Astrocyte of the cerebellum (primary cell): ENCODE measurements around the gene LIN7A.
"Not testable (repeated sequence)": the region's sequence is repeated elsewhere in the genome, so short reads cannot be mapped to it uniquely, and the experiment has no call there.

Source experiments
- DNase-seq: peaks from one replicate; pipeline ENCODE4 v3.0.0-alpha.2; 2011; ENCODE audit warnings: low read depth
- H3K4me3 ChIP-seq: 2 replicates; pipeline ENCODE4 v1.5.1; 2011; ENCODE audit warnings: mild to moderate bottlenecking, low read depth, low read length, moderate library complexity
- in situ Hi-C: cut with HindIII; loops from 2 replicates; pipeline ENCODE4 v1.10.0; 2017; ENCODE audit warnings: low sequenced_read_pairs
- TF ChIP-seq, protein P1 (sequence below): IDR thresholded peaks from 2 replicates; pipeline ENCODE4 v1.5.1; 2012; ENCODE audit warnings: low read length, low read depth, moderate library complexity, mild to moderate bottlenecking; ENCODE audit errors: missing control alignments

Gene LIN7A

DNA sequence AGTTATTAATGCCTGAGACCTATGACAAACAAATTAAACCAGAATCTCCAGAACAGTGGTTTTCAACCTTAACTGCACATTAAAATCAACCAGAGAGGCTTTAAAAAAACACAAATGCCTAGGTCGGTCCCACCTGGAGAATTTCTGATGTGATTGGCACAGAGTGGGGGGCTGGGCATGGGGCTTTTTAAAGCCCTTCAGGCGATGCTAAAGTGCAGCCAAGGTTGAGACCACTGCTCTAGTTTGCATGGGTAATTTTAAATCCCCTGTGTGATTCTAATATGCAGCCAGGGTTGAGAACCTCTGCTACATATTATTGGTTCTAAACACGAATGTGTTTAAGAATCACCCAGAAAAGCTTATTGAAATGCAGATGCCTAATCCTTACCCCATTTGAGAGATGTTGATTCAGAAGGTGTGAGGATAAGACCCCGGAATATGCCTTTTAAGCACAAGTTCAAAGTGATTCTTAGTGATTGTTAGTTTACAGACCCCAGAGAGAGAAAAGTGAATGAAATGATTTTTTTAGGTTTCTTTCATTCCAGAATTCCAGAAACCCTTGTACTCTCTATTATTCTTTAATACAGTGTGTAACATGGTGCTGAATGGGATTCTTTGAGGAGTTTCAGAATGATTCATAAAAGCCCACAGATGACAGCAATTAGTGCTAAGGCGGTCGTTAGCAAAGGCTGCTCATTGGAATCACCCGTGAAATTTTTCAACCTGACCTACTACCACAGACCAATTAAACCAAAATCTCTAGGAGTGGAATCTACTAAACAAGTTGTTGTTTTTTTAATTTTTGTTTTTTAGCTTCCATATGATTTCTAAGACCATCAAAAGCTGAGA, 44.9 kb downstream of the LIN7A start:
- peak; percentile 68 for DNase-seq
- TF ChIP-seq, protein P1, sequence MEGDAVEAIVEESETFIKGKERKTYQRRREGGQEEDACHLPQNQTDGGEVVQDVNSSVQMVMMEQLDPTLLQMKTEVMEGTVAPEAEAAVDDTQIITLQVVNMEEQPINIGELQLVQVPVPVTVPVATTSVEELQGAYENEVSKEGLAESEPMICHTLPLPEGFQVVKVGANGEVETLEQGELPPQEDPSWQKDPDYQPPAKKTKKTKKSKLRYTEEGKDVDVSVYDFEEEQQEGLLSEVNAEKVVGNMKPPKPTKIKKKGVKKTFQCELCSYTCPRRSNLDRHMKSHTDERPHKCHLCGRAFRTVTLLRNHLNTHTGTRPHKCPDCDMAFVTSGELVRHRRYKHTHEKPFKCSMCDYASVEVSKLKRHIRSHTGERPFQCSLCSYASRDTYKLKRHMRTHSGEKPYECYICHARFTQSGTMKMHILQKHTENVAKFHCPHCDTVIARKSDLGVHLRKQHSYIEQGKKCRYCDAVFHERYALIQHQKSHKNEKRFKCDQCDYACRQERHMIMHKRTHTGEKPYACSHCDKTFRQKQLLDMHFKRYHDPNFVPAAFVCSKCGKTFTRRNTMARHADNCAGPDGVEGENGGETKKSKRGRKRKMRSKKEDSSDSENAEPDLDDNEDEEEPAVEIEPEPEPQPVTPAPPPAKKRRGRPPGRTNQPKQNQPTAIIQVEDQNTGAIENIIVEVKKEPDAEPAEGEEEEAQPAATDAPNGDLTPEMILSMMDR = no peak
- H3K4me3 ChIP-seq = no peak overlapping the region
- in situ Hi-C loops = no loop called here

DNA sequence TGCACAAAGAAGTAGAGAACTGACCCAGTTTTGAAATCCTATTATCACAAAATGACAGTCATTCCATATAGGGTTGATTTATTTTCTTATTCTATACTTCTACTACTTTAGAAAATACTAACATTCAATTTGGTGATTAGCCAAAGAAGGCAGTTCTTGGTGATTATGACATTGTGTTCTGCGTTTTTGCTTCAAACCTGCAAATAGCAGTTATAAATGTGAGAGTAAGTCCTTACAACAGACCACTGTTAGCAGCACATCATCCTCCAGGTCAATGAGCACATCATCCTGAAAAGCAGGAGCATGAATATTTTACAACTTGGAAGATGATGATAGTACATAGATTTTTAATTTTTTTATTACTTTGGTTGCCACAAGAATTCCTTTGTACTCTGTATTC, 53.1 kb downstream of the LIN7A start:
- TF ChIP-seq, protein P1 = no peak
- in situ Hi-C loops = no loop called here
- DNase-seq = no peak
- no peak overlapping the region for H3K4me3 ChIP-seq

DNA sequence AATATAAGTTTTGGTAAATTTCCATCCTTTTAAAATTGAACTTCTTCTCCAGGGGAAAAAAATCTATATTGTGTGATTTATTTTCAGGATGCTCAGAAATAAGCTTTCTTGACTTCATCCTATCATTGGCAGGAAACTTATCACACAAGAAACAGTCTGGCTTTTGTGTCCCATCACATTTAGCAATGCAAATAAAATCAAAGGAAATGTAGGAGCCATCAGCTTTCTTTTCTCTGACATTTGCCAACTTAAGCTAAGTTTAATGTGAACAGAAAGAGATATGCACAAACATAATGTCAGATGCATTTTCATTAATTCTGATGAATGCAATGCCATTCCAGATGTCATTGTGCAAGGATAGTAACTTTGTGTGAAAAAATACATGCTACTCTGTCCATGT, 56.6 kb downstream of the LIN7A start:
- H3K4me3 ChIP-seq = no peak overlapping the region
- TF ChIP-seq, protein P1 = no peak
- in situ Hi-C loops = no loop called here
- no peak for DNase-seq

DNA sequence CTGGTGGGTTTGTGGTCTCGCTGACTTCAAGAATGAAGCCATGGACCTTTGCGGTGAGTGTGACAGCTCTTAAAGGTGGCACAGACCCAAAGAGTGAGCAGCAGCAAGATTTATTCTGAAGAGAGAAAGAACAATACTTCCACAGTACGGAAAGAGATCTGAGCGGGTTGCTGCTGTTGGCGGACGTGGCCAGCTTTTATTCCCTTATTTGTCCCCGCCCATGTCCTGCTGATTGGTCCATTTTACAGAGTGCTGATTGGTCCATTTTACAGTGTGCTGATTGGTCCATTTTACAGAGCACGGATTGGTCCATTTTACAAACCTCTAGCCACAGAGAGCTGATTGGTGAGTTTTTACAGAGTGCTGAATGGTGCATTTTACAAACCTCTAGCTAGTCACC, 59.3 kb downstream of the LIN7A start:
- DNase-seq, H3K4me3 ChIP-seq, in situ Hi-C loops: not testable (repeated sequence)

DNA sequence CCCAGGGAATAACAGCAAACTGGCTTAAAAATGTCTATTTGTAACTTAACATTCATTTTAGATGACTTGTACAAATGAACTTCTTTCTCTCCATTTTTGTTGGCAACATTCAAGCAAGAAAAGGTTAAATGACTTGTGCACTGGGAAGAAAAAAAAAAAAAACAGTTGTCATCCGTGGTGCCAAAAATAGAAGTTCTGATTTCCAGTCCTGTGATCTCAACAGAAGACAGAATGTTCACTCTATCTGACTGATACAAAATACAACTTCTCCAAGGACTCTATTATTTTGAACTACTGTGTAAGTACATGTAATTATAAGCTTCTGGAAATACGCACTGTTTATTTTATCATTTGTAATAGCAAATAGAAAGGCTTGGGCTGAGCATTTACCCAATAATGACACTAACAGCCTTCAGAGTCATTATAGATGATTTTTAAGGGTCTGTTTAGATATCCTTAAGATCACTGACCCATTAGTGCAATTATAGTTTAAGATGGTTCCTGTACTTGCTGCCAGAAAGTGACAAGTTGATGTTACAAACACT, 59.9 kb downstream of the LIN7A start:
- in situ Hi-C loops = no loop called here
- H3K4me3 ChIP-seq = no peak overlapping the region
- TF ChIP-seq, protein P1 = no peak
- DNase-seq = no peak

DNA sequence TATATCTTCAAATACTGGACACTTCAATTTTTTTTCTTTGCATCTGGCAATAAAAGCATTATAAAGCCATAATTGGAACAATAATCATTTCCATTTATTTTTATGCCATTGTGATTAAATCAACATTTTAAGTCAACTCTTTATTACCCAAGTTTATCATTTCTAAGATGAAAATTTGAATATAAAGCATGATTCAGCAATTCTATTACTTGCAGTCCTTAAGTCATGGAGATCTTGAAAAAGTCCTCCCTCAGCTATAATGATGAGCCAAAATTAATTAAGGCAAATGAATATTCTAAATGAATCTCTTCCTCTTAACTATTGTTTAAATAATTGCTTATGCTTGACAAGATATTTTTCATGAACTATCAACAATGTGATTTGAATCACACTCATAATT, 65.7 kb downstream of the LIN7A start:
- DNase-seq = no peak
- no peak overlapping the region for H3K4me3 ChIP-seq
- TF ChIP-seq, protein P1 = no peak
- in situ Hi-C loops = no loop called here

DNA sequence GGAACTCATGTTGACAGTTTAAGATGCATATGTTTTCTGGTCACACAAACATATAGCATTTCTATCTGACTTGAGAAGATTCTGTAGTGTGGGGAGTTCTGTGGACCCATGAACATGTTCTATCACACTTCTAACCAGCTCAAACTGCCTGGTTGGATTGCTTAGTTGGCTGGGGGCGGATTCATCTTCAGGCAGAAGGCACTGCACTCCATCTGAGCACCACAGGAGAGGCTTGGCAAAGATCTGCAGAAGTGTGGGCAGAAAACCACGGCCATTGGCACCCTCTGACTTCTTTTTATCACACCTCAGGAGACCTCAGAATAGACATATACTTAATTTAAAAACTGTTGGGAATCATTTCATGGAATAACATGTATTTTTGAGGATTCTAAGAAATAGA, 68.5 kb downstream of the LIN7A start:
- H3K4me3 ChIP-seq = no peak overlapping the region
- no peak for DNase-seq
- in situ Hi-C loops = no loop called here
- TF ChIP-seq, protein P1 = no peak
